Embryonic facial prominence (tissue), 1 donor: ENCODE results near the gene IRAK4.

Source experiments
- DNase-seq: peaks from one replicate; pipeline ENCODE4 v3.0.0-alpha.2; 2016; ENCODE audit errors: extremely low spot score

IRAK4 gene

DNA sequence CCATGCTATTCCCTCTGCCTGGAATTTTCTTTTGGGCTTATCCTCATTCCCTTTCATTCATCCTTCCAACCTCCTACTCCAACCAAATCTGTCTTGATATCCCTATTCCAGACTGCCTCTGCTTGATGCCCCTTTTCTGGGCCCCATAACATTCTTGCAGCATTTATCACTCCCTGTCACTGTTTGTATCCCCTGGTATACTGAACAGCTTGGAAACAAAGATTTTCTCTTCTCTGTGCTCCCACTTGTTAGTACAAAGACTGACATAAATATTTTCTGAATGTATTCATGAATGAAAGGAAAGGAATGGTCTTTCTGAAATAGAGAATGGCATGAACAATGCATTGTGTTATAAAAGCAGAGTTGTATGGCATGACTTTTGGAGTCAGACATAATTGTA is 7.5 kb downstream of the IRAK4 start:
- no peak for DNase-seq

DNA sequence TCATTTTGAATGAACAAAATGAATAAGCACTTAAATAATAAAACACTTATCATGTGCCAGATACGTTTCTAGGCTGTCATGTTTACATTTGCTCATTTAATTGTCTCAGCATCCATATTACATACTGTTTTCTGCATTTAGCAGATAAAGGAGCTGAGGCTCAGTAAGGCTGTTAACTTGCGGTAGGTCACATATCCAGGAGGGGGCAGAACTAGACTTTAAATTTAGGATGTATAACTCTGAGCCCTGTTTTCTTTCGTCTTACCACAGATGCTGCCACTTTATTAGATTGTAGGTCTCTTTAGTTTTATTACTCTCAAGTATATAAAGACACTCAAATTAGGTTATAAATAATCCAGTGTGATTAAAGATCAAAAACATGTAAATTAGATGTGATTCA is 17.7 kb downstream of the IRAK4 start:
- no peak for DNase-seq

DNA sequence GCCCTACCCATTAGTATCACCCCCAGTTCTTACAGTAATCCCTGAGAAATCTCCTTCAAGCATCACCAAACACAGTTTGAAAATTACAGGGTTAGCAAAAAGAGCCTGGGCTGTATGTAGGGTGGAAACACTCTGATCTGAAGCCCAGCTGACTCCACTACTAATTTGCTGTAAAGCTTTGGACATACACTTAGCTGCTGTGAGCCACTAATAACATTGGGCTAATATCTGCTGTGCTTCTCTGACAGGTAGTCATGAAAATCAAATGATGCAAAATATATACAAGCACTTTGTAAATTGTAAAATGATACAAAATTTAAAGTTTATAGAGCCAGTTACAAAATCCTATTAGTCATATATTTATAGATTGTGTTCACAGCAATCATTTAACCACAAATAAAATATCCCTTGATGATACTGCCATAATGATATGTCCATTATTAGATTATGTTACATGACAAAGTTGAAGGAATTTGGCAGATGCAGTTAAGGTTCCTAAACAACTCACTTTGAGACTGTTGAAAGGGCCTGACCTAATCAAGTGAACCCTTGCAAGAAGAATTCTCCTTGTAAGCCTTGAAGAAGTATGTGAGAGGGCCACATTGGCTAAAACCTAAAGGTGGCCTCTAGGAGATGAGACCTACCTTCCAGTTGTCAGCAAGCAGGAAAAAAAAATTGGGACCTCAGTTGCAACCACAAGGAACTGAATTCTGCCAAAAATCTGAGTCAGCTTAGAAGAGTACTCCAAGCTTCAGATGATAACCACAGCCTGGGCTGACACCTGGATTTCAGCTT is 28.3 kb downstream of the IRAK4 start:
- DNase-seq, result no peak

DNA sequence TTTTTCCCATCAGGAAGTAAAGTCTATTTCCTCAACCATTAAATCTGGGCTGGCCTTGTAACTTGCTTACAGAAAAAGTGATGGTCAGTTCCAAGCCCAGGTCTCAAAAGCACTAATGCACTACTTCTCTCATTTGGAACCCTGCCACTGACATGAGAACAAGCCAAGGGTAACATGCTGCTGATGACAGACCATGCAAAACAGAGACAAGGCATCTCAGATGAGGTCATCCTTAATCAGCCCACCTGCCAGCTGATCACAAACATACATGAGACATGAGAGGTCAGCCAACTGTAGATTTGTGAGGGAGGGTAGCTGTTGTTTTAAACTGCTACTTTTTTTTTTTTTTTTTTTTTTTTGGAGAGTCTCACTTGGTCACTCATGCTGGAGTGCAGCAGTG is 31.2 kb downstream of the IRAK4 start:
- DNase-seq, result no peak

DNA sequence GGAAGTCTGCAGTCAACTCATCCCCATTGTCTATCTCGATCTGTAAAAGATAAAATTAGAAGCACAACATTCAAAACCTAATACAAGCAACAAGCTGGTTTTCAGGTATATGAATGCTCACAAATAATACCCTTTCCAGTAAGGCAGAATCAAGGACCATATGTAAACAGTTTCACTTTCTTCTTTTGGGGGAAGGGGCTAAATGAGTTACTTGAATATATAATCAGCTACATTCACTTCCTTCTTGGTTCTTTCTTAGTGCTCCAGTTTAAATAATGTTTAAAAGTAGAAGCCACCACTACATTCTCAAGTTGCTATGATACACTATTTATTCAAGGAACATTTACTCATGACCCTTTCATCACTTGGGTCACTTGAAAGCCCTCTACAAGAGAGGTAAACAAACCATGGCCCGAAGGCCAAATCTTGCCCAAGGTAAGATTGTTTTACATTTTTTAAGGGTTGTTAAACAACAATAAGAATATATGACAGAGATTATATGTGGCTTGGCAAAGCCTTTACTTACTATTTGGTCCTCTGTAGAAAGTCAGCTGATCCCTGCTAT is 37.0 kb downstream of the IRAK4 start:
- no peak for DNase-seq

DNA sequence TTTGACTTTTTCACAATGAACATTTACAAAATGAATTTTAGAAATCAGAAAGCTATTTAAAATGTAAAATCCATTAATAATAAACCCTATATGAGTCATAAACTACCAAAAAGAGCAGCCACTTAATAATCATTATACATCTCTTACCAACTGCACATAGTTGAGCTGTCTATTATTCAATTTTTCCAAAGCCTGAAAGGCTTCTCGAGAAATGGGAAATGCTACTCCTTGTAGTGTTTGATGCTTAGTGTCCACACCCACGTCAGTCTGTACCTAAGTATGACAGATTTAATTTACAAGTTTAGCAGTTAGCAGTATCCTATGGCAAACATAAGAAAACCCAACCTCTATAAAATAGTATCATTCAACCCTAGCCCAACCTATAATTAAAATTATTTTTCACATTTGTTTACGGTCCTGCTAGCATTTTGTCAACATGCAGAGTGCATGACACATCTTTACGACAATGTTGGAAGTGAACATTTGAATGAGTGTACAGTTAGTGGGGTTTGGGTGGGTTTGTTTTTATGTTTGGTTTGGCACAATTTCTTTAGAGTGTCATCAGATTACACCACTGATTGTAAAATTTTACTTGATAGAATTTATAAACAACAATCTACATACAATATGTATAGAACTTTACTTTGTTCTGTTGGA is 38.9 kb downstream of the IRAK4 start:
- DNase-seq, result no peak

DNA sequence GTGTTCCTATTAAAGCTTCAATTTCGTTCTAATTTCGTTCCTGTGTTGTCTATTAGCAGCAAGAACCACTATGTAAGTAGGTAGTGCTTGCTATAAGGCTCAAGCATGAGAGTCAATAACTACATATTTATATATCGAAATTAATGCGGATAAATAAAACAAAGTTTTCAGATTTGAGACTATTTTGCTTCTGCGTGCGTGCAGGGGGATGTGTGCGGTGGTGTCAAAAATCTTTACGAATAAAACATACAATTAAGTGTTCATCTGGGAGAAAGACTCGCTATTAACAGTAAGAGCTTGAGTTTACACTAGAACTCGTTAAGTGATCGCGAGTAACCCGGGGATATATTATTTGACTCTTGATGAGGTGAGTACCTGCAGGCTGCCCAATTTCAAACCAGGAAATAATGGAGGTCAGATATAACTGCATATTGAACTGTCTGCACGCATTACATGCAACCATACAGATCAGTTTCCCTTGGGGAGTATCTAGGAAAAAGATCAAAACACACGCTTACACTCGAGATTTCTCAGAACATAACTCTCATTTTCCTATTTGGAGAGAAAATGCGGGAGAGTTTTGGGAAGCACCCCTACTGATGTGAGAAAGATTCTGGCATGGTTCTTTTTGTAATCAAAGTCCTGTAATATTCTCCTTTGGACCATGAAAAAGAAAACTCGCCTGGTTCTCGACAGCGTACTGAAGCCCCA is 46.6 kb downstream of the IRAK4 start:
- no peak for DNase-seq

DNA sequence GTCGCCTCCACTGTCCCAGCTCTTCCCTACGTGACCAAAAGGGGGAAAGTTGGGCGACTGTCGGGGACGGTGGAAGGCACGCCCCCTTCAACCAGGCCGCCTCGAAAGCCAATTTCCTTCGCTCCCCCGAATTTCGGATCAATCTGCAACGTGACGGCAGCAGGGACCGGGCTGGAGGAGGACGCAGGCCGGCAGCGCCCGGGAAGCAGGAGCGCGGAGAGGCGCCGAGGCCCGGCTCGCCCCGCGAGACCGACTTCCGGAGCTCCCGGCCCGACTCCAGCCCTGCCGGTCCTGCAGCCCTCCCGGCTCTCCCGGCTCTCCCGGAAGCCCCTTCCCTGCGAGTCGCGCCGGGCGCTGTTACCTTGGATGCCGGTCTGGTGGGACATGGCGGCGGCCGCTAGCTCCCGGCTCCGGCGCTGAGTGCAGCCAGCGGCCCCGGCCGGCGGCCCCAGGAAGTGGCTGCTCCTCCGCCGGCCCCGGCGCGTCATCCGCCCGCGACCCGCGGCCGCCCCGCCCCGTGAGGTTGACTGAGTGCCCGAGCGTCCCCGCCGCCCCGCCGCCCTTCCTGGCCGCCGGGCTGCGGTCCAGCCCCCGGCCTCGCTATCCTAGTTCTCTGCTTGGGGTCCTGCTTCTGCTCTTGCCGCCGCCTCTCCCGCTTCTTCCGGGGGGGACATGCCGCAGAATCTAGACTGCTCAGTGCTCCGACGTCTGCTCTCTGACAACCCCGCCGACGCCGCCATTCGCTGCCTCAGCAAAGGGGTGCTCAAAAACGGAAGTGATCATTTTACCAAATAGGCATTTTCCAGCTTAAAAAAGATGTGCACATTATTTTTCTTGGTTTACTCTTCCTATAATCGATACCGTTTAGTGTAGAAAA is 47.3 kb downstream of the IRAK4 start, which contains the start of gene TWF1:
TWF1 (minus strand) TSS at position 458 of the 877 bp plus-strand sequence; CDS start at position 386, 72 bp downstream.
- DNase-seq, result peak; percentile 54

DNA sequence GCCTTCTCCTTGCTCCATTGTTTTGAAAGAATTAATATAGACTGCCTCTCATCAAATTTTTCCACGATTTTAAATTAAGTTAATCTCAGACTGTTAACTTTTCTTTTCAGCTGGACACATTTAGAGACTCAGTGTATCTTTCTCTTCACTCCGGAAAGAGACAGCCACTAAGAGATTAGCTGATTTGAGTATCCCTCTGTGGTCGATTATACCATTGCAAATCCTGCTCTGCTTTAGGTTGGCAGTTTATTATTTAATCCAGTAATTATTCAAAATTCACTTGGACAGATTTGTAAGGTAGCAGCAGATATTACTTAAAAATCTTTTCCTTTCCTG is 48.0 kb downstream of the IRAK4 start:
- DNase-seq, result no peak

DNA sequence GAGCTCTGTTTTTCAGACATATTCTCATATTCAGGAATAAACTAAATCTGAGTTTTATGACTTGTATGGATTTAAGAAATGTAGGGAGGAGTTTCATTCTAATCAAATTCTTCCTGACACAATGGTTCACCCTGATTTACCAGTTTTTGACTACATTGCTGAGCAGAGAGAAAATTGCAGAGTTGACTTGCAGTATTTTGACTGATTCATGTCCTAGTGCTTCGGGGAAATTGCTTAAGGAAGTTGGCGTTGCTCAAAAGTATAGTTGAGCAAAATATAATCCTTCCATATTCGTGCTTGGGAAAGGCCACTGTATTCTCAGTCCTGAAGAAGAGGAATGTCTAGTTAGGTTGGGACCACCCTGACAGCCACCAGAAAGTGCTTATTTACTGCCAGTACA is 48.6 kb downstream of the IRAK4 start:
- DNase-seq, result no peak

DNA sequence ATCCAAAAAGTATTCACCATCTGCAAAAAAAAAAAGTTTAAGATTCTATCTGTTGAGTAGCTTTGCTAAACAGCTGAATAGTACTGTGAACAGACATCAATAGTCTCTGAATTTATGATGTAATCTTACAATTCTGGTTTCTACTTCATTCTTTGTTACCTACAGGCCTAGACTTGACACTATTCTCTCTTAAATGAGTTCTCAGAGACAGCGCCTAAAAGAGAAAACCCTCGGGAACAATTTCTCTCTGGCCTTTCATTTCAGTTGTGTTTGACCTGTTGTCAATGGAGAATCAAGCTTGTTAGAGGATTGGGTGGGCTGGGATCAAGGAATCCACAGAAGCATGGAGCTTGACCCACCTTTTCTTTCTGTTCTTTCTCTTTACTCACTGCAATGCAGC is 53.3 kb downstream of the IRAK4 start:
- no peak for DNase-seq

DNA sequence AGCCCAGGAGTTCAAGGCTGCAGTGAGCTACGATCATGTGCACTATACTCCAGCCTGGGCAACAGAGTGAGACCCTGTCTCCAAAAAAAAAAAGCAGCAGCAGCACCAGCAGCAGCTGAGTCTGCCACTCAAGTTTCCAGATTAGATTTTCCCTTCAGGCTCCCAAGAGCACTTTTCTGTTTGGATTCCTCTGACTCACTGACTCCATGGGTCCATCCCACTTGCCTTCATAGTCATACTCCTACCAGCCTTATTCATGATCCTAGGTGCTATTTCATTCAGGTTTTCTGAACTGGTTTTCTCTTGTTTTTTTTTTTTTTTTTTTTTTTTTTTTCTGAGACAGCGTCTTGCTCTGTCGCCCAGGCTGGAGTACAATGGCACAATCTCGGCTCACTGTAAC is 54.2 kb downstream of the IRAK4 start:
- DNase-seq, result no peak

DNA sequence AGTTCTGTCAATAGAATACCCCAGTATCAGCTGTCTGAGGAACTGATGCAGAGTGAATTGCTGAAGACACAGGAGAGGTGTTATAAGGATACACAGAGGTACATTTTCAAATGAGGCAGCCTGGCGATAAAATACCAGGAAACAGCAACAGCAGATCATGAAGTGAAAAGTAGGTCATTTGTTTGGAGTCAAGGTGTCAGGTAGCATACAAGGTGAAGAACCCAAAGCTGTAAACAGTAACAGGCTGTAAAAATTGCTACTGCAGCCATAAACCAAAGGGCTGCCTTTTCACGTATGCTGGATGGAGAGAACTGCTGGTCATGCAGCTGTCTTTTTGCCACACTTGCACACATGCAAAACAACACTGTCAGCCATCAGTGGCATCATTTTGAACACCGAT is 56.7 kb downstream of the IRAK4 start:
- DNase-seq, result no peak

DNA sequence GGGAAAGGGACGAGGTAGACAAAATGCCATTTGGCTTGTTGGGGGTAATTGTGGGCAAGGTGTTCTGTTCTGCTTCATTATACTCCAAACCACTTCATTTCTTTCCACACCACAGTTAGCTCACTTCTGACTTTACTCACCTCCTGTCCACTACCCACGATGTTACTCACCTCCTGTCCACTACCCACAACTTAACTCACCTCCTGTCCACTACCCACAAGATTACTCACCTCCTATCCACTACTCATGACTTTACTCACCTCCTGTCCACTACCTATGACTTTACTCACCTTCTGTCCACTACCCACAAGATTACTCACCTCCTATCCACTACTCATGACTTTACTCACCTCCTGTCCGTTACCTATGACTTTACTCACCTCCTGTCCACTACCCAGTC is 57.4 kb downstream of the IRAK4 start:
- DNase-seq, result no peak

DNA sequence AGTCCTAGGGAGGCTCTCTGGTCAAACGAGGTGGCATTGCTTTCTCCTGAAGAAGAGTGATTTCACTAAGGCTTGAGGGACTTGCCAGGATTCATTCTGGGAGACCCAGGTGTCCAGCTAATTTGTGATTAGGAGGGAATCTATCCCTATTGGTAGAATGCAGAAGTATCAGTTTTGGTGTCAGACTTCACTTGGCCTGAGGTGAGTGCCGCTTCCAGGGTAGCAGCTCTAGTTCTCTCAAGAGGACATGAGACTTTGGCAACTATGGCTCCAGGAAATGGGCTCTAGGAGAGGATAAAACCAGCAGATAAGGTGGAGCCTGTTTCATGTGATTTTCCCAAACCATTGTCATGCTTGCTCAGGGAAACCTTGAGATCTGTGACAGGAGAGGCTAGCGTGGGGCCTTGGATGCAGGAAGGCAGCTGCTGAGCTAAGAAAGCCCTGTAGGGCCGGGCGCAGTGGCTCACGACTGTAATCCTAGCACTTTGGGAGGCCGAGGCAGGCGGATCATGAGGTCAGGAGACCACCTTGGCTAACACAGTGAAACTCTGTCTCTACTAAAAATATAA is 65.5 kb downstream of the IRAK4 start:
- DNase-seq, result no peak

DNA sequence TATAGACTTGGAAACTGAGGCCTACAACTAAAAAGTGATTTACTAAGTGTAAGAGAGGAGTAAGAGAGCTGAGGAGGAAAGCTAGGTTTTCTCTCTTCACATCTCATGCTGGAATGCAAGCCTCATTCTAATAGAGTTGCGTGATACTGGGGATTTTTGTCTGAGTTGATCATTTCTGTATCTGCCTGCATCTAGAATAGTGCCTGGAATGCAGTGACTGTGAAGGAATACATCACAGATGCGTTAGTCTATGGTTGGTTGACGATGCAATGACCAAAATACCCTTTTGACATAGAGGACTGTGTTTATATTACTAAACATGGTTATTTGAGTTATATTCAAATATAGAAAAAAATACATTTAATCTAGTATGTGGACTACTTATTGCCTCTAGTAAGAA is 67.9 kb downstream of the IRAK4 start:
- DNase-seq, result no peak

DNA sequence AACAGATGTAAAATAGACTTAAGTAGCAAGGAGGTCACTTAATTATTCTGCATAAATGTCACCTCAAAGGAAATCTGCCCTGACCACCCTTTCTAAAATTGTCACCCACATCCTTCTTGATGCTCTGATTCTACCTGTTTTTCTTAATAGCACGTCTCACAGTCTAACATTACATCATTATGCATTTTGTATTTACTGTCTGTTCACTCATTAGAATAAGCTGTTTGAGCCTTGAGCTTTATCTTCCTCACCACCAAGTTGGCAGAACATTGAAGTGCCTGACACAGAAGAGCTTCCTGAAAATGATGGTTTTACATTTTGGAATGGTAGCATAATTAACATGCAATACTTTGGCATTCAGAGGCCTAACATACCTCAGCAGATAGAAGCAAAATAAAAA is 68.3 kb downstream of the IRAK4 start:
- no peak for DNase-seq

DNA sequence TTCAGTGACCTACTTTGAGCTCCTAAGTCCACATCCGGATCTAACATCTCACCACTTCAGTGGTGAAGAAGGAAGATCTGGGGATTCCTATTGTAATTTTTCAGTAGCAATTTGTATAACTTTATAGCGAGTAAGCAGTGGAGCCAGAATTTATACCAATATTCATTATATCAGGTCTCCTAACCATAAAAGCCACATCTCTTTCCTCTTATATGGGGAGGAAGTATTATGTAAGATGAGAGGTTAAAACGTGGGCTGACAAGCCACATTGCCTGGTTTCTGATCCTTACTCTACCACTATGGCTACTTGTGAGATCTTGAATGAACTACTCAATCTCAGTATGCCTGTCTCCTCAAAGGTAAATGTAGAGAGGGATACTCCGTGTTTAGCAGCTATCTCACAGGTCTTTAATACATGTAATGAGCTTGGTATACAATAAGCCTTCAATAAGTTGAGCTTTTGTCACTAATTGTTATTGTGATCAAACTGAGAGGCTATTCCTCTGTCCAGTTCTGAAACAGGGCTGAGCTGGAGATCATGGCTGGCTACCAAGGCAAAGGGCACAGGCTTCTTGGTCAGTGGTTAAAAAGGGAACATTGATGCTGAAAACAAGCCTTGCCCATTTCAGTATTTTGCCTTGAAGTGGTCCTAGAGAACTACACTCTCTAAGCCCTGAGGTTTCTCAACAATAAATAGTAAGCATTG is 73.9 kb downstream of the IRAK4 start:
- no peak for DNase-seq

DNA sequence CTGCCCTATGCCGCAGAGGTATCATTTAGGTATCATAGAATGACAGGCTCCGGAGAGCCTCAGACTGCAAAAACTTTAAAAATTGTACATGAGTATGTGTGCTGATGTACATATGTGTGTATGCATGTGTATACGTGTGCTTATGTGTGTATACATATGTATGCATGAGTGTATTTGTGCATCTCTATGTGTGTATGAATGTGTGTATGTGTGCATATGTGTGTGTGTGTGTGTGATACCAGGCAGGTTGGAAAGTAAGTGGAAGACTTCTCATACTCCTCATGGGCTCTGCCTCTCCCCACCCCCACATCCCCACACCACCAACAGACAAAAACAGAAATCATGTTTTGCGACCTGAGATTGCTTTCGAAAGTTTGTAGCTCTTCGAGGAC is 76.5 kb downstream of the IRAK4 start:
- no peak for DNase-seq

DNA sequence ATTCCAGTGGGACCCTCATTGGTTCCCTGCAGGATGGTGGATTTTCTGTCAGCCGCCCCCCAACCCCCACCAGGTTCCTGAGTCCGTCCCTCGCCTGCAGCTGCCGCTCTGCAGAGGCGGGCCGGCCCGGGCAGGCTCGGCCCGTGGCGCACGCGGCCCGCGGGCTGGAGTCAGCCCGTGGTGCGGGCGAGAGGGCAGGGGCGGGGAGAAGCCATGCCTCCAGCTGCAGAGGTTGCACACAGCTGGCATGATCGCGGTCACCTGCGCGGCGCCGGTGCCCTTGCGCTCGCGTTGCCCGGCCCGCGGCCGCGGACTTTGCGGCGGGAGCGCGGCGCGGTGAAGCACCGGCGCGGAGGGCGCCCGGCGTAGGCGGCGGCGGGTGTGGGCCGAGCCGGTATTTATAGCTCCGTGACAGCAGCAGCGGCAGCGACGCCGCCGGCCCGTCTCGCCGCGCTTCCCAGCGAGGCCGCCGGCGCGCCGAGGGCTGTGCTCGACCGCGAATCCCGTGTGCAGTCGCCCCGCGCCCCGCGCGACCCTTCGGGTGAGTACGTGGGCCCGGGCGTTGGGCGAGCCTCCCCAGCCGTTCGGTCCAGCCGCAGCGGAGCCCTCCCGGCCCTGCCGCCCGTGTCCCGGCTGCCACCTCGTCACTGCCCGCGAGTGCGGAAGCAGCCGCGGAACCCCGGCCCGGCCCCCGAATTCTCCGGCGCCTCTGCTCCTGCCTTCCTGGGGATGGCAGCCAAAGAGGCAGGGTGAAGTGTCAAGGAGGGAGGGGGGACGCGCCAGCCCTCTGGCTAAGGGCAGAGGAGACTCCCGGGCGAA is 77.1 kb downstream of the IRAK4 start, which contains the start of gene TMEM117:
TMEM117 (plus strand) TSS at position 426 of the 819 bp plus-strand sequence.
- peak; percentile 29 for DNase-seq
